Myocyte (in vitro differentiated cells): Measurements from ENCODE around the gene CLTA. TPM values are rescaled to one million over a fixed set of nuclear protein-coding genes. Genes with fewer than 3 reads are reported as not detected.
"Not testable (repeated sequence)": the region's sequence is repeated elsewhere in the genome, so short reads cannot be mapped to it uniquely, and the experiment has no call there.

Experiments
- DNase-seq: peaks from one replicate; pipeline ENCODE4 v3.0.0-alpha.2; 2012; ENCODE audit warnings: low read depth
- total RNA-seq: library from RNA; depleted of rRNA; stranded (reverse); fragments of >200 nt; gene quantifications from 2 replicates; pipeline ENCODE4 v1.2.3, GENCODE V29; 2014

CLTA gene
- total RNA-seq, 1 donor from 2014 or later, result 193 TPM

GRCh38 chr9:36156116-36156515 lies 34.6 kb upstream of the CLTA start:
- no peak for DNase-seq

DNA sequence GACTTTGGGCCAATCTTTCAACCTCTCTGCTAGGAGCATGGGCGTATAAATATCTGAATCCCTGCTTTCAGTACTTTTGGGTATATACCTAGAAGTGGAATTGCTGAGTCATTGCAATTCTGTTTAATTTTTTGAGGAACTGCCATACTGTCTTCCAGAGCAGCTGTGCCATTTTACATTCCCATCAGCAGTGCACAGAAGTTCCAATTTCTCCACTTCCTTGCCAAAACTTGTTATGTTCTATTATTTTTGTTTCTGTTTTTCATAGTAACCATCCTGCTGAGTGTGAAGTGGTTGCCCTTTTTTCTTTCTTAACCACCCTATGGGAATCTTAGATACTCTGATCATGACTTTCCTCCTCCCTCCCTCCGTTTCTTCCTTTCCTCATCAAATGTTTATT lies 32.6 kb upstream of the CLTA start:
- peak; percentile 50 for DNase-seq

DNA sequence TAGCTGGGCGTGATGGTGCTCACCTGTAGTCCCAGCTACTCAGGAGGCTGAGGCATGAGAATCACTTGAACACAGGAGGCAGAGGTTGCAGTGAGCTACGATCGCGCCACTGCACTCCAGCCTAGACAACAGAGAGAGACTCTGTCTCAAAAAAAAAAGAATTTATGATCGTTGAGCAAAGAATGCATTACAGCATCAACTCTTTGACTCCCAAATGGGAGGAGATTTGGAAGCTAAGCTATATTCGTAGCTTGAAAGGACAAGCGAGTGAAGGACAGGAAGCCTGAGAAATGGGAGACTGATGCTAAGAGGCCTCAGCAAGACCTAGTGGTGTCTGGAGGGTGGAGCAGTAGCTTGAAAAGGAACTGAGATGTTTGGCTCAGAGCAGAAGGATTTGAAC lies 31.8 kb upstream of the CLTA start:
- DNase-seq, result no peak

DNA sequence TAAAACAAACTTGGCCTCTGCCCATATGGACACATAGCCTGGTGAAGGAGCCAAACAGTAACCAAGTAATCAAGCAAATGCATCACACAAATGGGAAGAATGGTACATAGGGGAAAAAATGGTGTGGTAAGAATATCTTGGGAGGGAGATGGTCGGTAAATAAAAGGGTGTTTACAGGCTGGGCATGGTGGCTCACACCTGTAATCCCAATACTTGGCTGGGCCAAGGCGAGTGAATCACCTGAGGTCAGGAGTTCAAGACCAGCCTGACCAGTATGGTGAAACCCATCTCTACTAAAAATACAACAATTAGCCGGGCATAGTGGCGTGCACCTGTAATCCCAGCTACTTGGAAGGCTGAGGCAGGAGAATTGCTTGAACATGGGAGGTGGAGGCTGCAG lies 31.2 kb upstream of the CLTA start:
- DNase-seq, result not testable (repeated sequence)

DNA sequence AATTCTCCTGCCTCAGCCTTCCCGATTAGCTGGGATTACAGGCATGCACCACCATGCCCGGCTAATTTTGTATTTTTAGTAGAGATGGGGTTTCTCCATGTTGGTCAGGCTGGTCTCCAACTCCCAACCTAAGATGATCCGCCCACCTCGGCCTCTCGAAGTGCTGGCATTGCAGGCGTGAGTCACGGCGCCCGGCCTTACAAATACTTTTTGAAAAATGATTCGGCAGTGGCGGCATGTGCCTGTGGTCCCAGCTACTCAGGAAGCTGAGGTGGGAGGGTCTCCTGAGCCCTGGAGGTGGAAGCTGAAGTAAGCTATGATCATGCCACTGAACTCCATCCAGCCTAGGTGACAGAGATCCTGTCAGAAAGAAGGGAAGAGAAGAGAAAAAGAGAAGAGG lies 30.6 kb upstream of the CLTA start:
- DNase-seq, result not testable (repeated sequence)

DNA sequence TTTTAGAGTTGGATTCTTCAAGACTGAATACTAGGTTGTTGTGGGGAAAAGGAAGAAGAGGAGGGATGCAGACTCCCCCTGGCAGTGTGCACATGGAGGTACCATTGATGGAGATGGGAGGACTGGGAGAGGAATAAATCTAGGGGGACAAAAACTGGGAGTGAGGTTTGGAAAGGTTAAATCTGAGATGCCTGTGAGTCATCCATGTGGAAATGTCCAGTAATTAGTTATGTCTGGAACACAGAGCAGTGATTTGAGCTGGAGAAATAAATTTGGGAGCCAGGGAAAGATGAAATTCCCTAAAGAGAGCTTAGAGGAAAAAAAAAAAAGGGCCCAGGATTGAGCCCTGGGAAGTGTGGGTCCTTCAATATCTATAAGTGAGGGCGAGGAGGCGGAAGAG lies 29.5 kb upstream of the CLTA start:
- no peak for DNase-seq

DNA sequence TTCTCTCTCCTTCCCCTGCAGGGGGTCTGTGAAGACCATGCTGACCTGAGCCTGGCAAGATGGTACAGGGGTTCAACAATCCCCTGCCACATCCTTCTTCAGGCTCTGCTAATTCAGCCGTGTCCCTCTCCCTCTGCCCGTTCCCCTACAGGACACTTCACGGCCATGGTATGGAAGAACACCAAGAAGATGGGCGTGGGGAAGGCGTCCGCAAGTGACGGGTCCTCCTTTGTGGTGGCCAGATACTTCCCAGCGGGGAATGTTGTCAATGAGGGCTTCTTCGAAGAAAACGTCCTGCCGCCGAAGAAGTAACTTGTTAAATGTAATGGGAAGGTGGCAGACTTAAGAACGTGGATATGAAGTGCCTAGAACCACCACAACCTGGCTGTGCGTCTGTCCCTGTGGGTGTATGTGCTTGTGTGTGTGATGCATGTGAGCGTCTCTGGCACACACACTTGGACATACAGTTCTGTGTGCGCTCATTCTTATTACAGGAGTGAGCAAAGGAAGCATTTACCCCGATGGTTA lies 28.4 kb upstream of the CLTA start:
- no peak for DNase-seq

DNA sequence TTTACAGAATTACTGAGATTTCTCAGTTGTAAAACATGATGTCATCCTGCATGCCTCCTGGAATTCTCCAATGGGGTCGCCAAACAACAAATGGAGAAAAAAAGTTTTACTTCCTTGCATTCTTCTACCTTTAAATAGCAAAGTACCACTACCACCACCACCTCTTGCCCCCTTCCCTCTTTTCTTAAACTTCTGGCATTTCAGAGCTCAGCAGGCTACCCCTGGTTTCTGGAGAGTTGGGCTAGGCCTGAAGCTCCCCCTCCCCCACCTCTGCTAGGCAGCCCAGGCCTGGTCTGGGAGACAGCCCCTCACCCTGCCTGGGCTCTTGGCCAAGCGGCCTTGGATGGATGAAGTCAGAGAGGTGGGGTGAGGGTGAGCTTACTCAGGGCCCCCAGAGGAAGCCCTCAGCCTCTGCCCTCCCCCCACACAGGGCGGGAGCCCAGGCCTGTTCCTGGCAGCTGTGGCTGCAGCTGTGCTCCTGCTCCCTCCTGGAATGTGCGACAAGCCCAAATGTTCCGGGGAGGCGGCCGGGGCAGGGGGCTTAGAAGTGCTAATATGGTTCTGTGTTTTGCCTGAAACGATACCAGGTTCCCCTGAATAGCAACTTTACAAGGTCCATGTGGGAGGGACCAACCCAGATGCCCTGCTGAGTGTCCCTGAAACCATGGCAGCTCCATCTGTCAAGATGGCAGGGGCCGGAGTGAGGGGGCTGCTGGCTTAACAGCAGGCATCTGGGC lies 27.5 kb upstream of the CLTA start:
- peak; percentile 89 for DNase-seq

GRCh38 chr9:36163786-36164170 lies 26.9 kb upstream of the CLTA start:
- DNase-seq, result peak; percentile 61

- no peak for DNase-seq
These were observed 26.3 kb upstream of the CLTA start for GRCh38 chr9:36164372-36164771.

GRCh38 chr9:36164989-36165388 lies 25.7 kb upstream of the CLTA start:
- no peak for DNase-seq

DNA sequence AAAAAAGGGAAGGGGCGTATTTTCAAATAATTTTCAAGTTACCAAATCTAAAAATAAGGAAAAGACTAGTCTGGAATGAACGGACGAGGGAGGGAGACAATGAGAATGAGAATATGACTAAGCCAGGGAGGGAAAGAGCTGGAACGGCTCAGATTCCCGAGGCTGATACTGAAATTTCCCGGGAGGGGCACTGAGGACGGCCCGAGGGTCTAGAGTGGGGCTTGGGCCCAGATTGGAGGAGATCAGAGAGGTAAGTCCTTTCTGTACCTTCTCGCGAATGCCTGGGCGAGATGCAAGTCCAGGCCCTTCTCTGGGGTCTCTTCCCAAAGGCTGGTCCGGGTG lies 24.9 kb upstream of the CLTA start:
- DNase-seq, result peak; percentile 62

GRCh38 chr9:36166168-36166927 lies 24.4 kb upstream of the CLTA start:
- DNase-seq, result peak; percentile 87

DNA sequence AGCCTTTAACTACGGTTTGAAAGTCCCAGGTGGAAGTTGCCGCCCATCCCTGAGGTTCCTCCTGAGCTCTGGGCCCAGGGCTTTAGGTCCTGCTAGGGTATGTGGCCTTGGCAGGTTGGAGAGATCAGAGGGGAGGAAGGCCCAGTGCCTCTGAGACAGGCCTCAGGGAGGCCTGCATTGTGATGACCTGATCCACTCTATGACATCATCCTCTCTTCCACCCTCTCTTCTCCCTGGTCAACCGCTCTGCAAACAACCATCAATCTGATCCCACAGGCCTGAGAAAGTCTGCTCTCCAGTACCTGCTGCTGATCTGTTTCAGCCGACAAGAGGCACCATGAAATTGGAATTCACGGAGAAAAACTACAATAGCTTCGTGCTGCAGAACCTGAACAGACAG lies 21.6 kb upstream of the CLTA start, which contains the start of gene CCIN:
Gene CCIN (plus strand): TSS at position 223 of the 400 bp plus-strand sequence. CDS start 115 bp downstream, at position 338.
- DNase-seq, result no peak

- no peak for DNase-seq
These were observed 21.0 kb upstream of the CLTA start for GRCh38 chr9:36169708-36170107.

DNA sequence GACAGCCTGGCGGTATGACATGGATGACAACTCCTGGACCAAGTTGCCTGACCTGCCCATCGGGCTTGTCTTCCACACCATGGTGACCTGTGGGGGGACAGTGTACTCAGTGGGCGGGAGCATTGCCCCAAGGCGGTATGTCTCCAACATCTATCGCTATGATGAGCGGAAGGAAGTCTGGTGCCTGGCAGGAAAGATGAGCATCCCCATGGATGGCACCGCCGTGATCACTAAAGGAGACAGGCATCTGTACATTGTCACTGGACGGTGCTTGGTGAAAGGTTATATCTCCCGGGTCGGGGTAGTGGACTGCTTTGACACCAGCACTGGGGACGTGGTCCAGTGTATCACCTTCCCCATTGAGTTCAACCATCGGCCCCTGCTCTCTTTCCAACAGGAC lies 20.2 kb upstream of the CLTA start:
- DNase-seq, result no peak

GRCh38 chr9:36173861-36174260 lies 16.9 kb upstream of the CLTA start:
- DNase-seq, result no peak

DNA sequence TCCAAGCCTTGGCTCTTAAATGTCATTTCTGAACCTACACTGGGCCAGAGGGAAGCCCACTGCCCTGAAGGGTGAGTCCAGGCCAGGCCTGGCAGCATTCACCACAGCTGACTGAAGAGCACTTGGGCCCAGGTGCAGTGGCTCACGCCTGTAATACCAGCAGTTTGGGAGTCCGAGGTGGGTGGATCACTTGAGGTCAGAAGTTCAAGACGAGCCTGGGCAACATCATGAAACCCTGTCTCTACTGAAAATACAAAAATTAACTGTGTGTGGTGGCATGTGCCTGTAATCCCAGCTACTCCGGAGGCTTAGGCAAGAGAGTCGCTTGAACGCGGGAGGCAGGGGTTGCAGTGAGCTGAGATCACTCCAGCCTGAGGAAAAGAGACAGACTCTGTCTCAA lies 16.4 kb upstream of the CLTA start:
- no peak for DNase-seq

DNA sequence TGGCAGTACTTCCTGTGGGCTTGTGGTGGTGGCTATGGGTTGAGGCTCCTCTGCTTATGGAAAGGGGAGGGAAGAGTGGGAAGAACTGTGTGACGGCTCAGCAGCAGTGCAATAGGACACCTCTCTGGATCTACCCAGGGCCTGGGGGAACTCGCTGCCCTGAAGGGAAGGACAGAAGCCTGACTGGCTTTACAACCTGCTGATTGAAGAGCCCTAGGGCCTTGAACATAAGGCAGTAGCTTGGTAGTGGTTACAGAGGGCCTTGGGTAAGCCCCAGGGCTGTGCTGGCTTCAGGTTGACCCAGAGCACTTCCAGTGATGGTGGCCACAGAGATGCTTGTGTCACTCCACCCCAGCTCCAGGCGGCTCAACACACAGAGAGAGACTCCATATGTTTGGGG lies 16.0 kb upstream of the CLTA start:
- no peak for DNase-seq

GRCh38 chr9:36175209-36175608 lies 15.5 kb upstream of the CLTA start:
- DNase-seq, result not testable (repeated sequence)

DNA sequence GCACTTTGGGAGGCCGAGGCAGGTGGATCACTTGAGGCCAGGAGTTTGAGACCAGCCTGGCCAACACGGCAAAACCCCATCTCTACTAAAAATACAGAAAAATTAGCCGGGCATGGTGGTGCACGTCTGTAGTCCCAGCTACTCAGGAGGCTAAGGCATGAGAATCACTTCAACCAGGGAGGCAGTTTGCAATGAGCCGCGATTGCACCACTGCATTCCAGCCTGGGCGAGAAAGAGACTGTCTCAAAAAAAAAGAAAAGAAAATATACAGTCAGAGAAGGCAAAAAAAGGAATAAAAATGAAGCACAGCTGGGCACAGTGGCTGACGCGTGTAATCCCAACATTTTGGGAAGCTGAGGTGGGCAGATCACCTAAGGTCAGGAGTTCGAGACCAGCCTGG lies 14.2 kb upstream of the CLTA start:
- not testable (repeated sequence) for DNase-seq

- no peak for DNase-seq
These were observed 13.2 kb upstream of the CLTA start for GRCh38 chr9:36177571-36177970.

DNA sequence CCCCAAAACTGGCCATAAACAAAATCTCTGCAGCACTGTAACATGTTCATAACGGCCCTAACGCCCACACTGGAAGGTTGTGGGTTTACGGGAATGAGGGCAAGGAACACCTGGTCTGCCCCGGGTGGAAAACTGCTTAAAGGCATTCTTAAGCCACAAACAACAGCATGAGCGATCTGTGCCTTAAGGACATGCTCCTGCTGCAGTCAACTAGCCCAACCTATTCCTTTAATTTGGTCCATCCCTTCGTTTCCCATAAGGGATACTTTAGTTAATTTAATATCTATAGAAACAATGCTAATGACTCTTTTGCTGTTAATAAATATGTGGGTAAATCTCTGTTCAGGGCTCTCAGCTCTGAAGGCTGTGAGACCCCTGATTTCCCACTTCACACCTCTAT lies 10.5 kb upstream of the CLTA start:
- not testable (repeated sequence) for DNase-seq
